Measurements from ENCODE around the gene NOTUM. TPM values are rescaled to one million over a fixed set of nuclear protein-coding genes. Genes with fewer than 3 reads are reported as not detected.

The NOTUM gene
- total and polyA plus RNA-seq, 7 experiments from 2014 or later, result 0.35 to 0.82 TPM; not detected in 5

DNA sequence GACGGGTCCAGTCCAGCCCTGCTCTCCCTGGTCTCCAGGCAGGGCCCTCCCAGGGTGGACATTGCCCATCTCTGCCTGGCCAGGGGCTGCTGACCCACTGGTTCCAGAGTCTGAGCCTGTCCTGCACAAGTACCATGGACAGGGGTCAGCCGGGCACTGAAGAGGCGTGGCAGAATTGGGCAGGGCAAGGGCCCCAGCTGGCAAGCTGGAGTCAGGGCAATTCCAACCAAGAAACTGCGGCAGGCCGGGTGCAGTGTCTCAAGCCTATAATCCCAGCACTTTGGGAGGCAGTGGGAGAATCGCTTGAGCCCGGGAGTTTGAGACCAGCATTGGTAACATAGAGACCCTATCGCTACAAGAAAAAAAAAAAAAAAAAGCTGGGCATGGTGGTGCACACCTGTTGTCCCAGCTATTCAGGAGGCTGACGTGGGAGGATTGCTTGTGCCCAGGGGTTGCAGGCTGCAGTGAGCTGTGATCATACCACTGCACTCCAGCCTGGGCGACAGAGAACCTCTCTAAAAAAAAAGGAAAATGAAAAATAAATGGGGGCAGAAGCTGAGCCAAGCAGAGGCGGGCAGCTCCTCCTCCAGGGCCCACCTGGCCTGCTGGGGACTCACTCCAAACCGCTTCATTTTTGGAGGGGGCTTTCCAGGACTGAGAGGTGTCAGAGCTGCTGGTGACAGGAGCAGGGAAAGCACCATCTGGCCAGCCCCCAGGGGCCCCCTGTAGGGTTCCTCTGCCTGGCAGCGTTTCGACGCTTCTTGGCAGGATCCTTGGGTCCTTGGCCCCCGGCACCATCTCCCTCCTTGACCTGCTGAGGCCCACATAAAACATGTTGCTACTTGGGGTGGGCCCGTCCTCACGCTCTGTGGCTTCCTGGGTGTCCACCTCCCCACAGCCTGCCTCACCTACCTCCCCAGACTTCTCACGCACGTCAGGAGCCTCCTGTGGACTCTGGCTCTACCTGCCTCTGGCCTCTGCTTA is 30.6 kb downstream of the NOTUM start:
- intact Hi-C loops (cut with micrococcal nuclease), result no loop called here
- Histone ChIP-seq H3K4me1 (ENCODE audit: control insufficient read depth in 2 of 2, insufficient read depth in 2 of 2, low read length in 2 of 2) (peaks cover 10 to 20% of the 10 kb centered on the region in 2 donors), H3K27ac (ENCODE audit: low read depth, low read length) (no peak overlapping the region), H3K27me3 (ENCODE audit: control insufficient read depth in 2 of 2, insufficient read depth in 2 of 2, low read length in 2 of 2) (peaks cover 0 to 13% of the 10 kb centered on the region in 2 donors), H3K9me3 (ENCODE audit: control insufficient read depth in 2 of 3, low read length in 3 of 3) (no peaks in the 10 kb centered on the region), H3K36me3 (ENCODE audit: control insufficient read depth in 2 of 3, insufficient read depth in 3 of 3, low read length in 3 of 3) (no peaks in the 10 kb centered on the region), H3K4me3 (ENCODE audit: low read length) (no peak overlapping the region)
- peaks cover 9 to 16% (median 13%) of the 10 kb centered on the region in 7 donors for H3K4me1 Mint-ChIP-seq
- ChIA-PET CTCF (no interaction called here), POLR2A (interaction anchor here (0.6 to 1.5 kb wide), 5 partner anchors 16 to 527 kb away, joined by 3 to 4 read pairs (median 3); no protein-coding TSS in a partner anchor)
- H3K27ac Mint-ChIP-seq, result peak overlapping the region in 2 of 9 donors; percentile 38 to 62
- DNase-seq (no peak), ATAC-seq (no peak)
- H3K36me3 Mint-ChIP-seq, result no peaks in the 10 kb centered on the region
- peaks cover 0 to 18% (median 0%) of the 10 kb centered on the region in 5 donors for H3K27me3 Mint-ChIP-seq
- H3K9me3 Mint-ChIP-seq, result no peaks in the 10 kb centered on the region
- H3K4me3 Mint-ChIP-seq, result peak overlapping the region in 1 of 10 donors; percentile 28

DNA sequence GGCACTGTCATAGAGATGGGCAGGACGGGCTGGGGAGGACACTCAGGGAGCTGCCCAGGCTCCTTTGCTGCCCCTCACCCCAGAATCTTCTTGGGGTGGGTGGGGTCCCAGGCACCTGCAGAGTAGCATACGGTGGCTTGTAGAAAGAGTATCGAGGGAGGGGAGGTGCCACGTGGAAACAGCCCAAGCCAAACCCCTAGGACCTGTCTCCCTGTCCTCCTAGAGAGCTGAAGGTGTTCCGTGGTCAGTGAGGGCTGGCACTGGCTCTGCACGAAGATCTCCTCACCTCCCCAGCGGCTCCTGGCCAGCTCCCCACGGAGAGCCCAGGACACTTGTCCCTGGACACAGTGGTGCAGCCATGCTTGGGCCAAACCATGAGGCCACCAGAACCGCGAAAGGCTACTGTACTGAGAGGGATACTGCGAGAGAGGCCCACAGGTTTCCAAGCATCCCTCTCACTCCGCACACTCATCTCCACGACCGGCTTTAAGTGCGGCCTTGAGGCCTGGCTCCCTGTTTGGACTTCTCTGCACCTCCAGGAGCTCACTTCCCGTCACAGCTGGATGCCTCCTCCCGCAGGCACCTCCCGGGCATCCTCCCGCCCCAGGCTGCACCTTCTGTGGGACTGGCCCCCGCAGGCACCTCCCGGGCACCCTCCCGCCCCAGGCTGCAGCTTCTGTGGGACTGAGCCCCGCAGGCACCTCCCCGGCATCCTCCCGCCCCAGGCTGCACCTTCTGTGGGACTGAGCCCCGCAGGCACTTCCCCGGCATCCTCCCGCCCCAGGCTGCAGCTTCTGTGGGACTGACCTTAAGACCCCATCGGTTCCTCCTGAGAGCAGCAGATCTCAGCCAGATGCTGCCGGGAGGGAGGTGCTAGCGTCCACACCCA is 31.5 kb downstream of the NOTUM start:
- intact Hi-C loops (cut with micrococcal nuclease), result loop anchor here (5.0 kb wide), 4 partner anchors 37 to 1667 kb away; partner anchors contain the start of genes ARHGDIA (in 2 of the 2), ALYREF (in 1 of the 2), ANAPC11 (in 1 of the 2) and RNF213 (in 1 of the 2)
- Mint-ChIP-seq H3K9me3 (no peaks in the 10 kb centered on the region), H3K36me3 (no peaks in the 10 kb centered on the region), H3K4me1 (peaks cover 9 to 22% (median 17%) of the 10 kb centered on the region in 7 donors), H3K27me3 (peaks cover 0 to 18% (median 0%) of the 10 kb centered on the region in 5 donors), H3K4me3 (peak overlapping the region in 7 of 10 donors; percentile 36 to 76 (median 54)), H3K27ac (no peak overlapping the region)
- DNase-seq (no peak), ATAC-seq (no peak)
- ChIA-PET POLR2A (interaction anchor here (0.8 to 1.5 kb wide), 4 partner anchors 19 to 528 kb away, joined by 3 to 4 read pairs (median 4); no protein-coding TSS in a partner anchor), CTCF (interaction anchor here (1.0 kb wide), 1 partner anchor 8 kb away, joined by 4 read pairs; no protein-coding TSS in a partner anchor)
- Histone ChIP-seq H3K36me3 (ENCODE audit: control insufficient read depth in 2 of 3, insufficient read depth in 3 of 3, low read length in 3 of 3) (no peaks in the 10 kb centered on the region), H3K27ac (ENCODE audit: low read depth, low read length) (no peak overlapping the region), H3K9me3 (ENCODE audit: control insufficient read depth in 2 of 3, low read length in 3 of 3) (no peaks in the 10 kb centered on the region), H3K27me3 (ENCODE audit: control insufficient read depth in 2 of 2, insufficient read depth in 2 of 2, low read length in 2 of 2) (peaks cover 0 to 13% of the 10 kb centered on the region in 2 donors), H3K4me3 (ENCODE audit: low read length) (no peak overlapping the region), H3K4me1 (ENCODE audit: control insufficient read depth in 2 of 2, insufficient read depth in 2 of 2, low read length in 2 of 2) (peaks cover 10 to 29% of the 10 kb centered on the region in 2 donors)

- DNase-seq (no peak), ATAC-seq (no peak)
- CTCF ChIA-PET, result interaction anchor here (0.6 to 1.0 kb wide), 2 partner anchors 9 to 41 kb away, joined by 3 to 4 read pairs; no protein-coding TSS in a partner anchor
- Histone ChIP-seq H3K4me1 (ENCODE audit: control insufficient read depth in 2 of 2, insufficient read depth in 2 of 2, low read length in 2 of 2) (peaks cover 10 to 31% of the 10 kb centered on the region in 2 donors), H3K27me3 (ENCODE audit: control insufficient read depth in 2 of 2, insufficient read depth in 2 of 2, low read length in 2 of 2) (peaks cover 0 to 13% of the 10 kb centered on the region in 2 donors), H3K9me3 (ENCODE audit: control insufficient read depth in 2 of 3, low read length in 3 of 3) (no peaks in the 10 kb centered on the region), H3K27ac (ENCODE audit: low read depth, low read length) (no peak overlapping the region), H3K36me3 (ENCODE audit: control insufficient read depth in 2 of 3, insufficient read depth in 3 of 3, low read length in 3 of 3) (no peaks in the 10 kb centered on the region), H3K4me3 (ENCODE audit: low read length) (peak overlapping the region; percentile 52)
- H3K4me1 Mint-ChIP-seq, result peaks cover 9 to 29% (median 20%) of the 10 kb centered on the region in 7 donors
- POLR2A ChIA-PET, result interaction anchor here (0.8 to 3.3 kb wide), 6 partner anchors 15 to 70 kb away, joined by 3 to 23 read pairs (median 4); no protein-coding TSS in a partner anchor
- H3K36me3 Mint-ChIP-seq, result no peaks in the 10 kb centered on the region
- intact Hi-C loops (cut with micrococcal nuclease), result loop anchor here (5.0 kb wide), 4 partner anchors 36 to 1666 kb away; partner anchors contain the start of genes ARHGDIA (in 2 of the 2), ALYREF (in 1 of the 2), ANAPC11 (in 1 of the 2) and RNF213 (in 1 of the 2)
- no peaks in the 10 kb centered on the region for H3K9me3 Mint-ChIP-seq
- H3K27me3 Mint-ChIP-seq, result peaks cover 0 to 18% (median 0%) of the 10 kb centered on the region in 5 donors
- H3K4me3 Mint-ChIP-seq, result peak overlapping the region in 9 of 10 donors; percentile 36 to 76 (median 61)
- H3K27ac Mint-ChIP-seq, result peak overlapping the region in 2 of 9 donors; percentile 15 to 23
These were observed 32.3 kb downstream of the NOTUM start for GRCh38 chr17:81928544-81929252.

DNA sequence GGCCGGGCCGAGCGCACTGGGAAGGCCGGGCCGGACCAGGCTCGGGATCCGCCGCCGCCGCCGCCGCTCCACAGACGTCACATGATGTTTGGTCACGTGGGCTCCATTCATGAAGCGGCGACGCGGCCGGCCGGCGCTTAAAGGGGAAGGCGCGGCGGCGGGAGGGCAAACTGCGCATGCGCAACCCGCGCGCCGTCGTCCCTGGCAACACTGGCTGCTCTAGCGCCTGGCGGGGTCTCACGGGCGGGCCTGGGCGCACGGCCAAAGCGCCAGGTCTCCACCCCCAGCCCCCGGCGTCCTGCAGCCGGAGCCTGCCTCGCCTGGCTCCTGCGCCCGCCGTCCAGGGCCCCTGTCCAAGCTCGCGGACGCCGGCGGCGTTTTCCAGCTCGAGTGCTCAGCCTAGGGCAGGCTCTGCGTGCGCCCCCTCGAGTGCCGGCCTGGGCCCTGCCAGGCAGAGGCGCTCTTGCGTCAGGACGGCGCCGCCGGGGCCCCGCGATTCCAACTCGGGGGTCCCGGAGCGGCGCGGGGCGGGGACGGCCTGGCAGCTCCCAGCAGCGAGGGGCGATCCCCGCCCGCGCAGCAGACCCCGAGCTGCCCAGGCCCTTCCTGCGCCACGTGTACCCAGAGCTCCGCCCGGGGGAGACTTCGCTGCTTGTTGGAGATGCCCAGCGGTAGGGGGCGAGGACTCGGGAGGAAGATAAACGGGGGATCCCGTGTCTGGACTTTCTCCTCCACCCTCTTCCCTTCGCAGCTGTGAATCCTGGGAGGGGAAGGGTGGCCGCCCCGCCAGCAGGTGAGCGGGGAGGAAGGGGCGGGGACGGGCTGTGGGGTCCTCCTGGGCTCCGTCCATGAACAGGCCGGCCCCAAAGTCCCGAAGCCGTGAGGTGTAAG is 33.1 kb downstream of the NOTUM start, which contains the start of gene MAFG:
Gene MAFG, minus strand, starts transcription at position 83 of the 891 bp plus-strand sequence. CDS start 4,550 bp downstream, outside the sequence.
- Mint-ChIP-seq H3K4me1 (peaks cover 9 to 29% (median 20%) of the 10 kb centered on the region in 7 donors), H3K36me3 (no peaks in the 10 kb centered on the region), H3K27me3 (peaks cover 0 to 18% (median 0%) of the 10 kb centered on the region in 5 donors), H3K4me3 (peak within 1 kb of the TSS; percentile 77 to 91 (median 84)), H3K27ac (peak within 1 kb of the TSS; percentile 69 to 95 (median 88)), H3K9me3 (no peaks in the 10 kb centered on the region)
- intact Hi-C loops (cut with micrococcal nuclease), result loop anchor here (1.0 to 5.0 kb wide), 8 partner anchors 9 to 1666 kb away; partner anchors contain the start of genes ARHGDIA (in 2 of the 2), PCYT2 (in 2 of the 2), PYCR1 (in 2 of the 2) and ALYREF (in 1 of the 2)
- H3K27ac ChIP-seq (ENCODE audit: low read depth, low read length), result peak within 1 kb of the TSS; percentile 71
- H3K27me3 ChIP-seq (ENCODE audit: control insufficient read depth in 2 of 2, insufficient read depth in 2 of 2, low read length in 2 of 2), result peaks cover 0 to 13% of the 10 kb centered on the region in 2 donors
- CTCF ChIA-PET, result interaction anchor here (0.6 to 1.0 kb wide), 2 partner anchors 10 to 42 kb away, joined by 3 to 4 read pairs; no protein-coding TSS in a partner anchor
- ATAC-seq (peak; percentile 72), DNase-seq (peak; percentile 81 to 93 (median 88))
- POLR2A ChIA-PET, result interaction anchor here (0.5 to 3.3 kb wide), 10 partner anchors 11 to 121 kb away, joined by 3 to 23 read pairs (median 4); no protein-coding TSS in a partner anchor
- H3K9me3 ChIP-seq (ENCODE audit: control insufficient read depth in 2 of 3, low read length in 3 of 3), result no peaks in the 10 kb centered on the region
- H3K4me1 ChIP-seq (ENCODE audit: control insufficient read depth in 2 of 2, insufficient read depth in 2 of 2, low read length in 2 of 2), result peaks cover 10 to 31% of the 10 kb centered on the region in 2 donors
- peak within 1 kb of the TSS; percentile 58 for H3K4me3 ChIP-seq (ENCODE audit: low read length)
- H3K36me3 ChIP-seq (ENCODE audit: control insufficient read depth in 2 of 3, insufficient read depth in 3 of 3, low read length in 3 of 3), result no peaks in the 10 kb centered on the region
